Measurements from ENCODE around the gene VEZF1. TPM values are rescaled to one million over a fixed set of nuclear protein-coding genes. Genes with fewer than 3 reads are reported as not detected.

Gene VEZF1
- total RNA-seq, 1 experiment from 2014 or later = 78.1 TPM

Other genes starting within 250 kb of the VEZF1 start
- not detected in 2 replicates for gene CCDC182, start 243.0 kb downstream of the VEZF1 start, total RNA-seq (2014; rRNA removed)
- 63.9 and 97.5 TPM in 2 replicates for gene MRPS23, start 138.2 kb downstream of the VEZF1 start, total RNA-seq (2014; rRNA removed)
- 31.6 and 53.4 TPM in 2 replicates for gene CUEDC1, start 32.8 kb downstream of the VEZF1 start, total RNA-seq (2014; rRNA removed)
- 325 and 342 TPM in 2 replicates for gene SRSF1, start 19.0 kb upstream of the VEZF1 start, total RNA-seq (2014; rRNA removed)
- gene DYNLL2, start 95.2 kb upstream of the VEZF1 start, total RNA-seq (2014; rRNA removed) = 38.0 and 50.3 TPM in 2 replicates
- not detected in 2 replicates for gene OR4D1, start 160.1 kb upstream of the VEZF1 start, total RNA-seq (2014; rRNA removed)
- not detected in 2 replicates for gene OR4D2, start 178.7 kb upstream of the VEZF1 start, total RNA-seq (2014; rRNA removed)
- not detected in 2 replicates for gene EPX, start 204.5 kb upstream of the VEZF1 start, total RNA-seq (2014; rRNA removed)
- gene MKS1, start 231.0 kb upstream of the VEZF1 start, total RNA-seq (2014; rRNA removed) = 23.9 and 33.1 TPM in 2 replicates